HepG2 (cell line): ENCODE measurements around the gene BTBD6. TPM values are rescaled to one million over a fixed set of nuclear protein-coding genes. Genes with fewer than 3 reads are reported as not detected.

Source experiments
- ATAC-seq: fragments of 200-7000 bp; cut with Tn5 transposase; 3 replicates; pipeline ENCODE4 v1.9.1; 2020; ENCODE audit warnings: mild to moderate bottlenecking, moderate library complexity
- BruUV-seq: library from RNA; stranded (reverse); fragments of 400-500 nt; replicated peaks from 2 replicates; lab custom pipeline; 2021; lab: Mats Ljungman, UMichigan
- CTCF ChIA-PET: fragments of 300-600 bp; formaldehyde crosslinking; extraction: SDS; loops from one replicate; lab custom pipeline; 2021; ENCODE audit warnings: low total read pairs, inconsistent platforms, low intra/inter-chr PET ratio; lab: Yijun Ruan, JAX
- POLR2A ChIA-PET: fragments of 350-600 bp; sonication (Branson Sonifier 250); formaldehyde crosslinking; loops from one replicate; lab custom pipeline; 2020; ENCODE audit warnings: antibody characterized with exemption, inconsistent platforms; lab: Yijun Ruan, JAX
- DNase-seq: peaks from one replicate; pipeline ENCODE4 v3.0.0-alpha.2; 2015; ENCODE audit warnings: low spot score
- FAIRE-seq: peaks from 3 replicates; lab custom pipeline; 2011; peaks lifted over from hg19 to GRCh38; lab: Jason Lieb, UNC
- H2AFZ ChIP-seq: one replicate; pipeline ENCODE4 v1.6.1; 2011; ENCODE audit warnings: low read length, inconsistent platforms
- H3K27ac ChIP-seq: fragments of 300-600 bp; 3 replicates; pipeline ENCODE4 v1.8.0; 2011; ENCODE audit warnings: mixed run types, mild to moderate bottlenecking, mixed read lengths, low read length, inconsistent platforms; ENCODE audit not compliant: insufficient read depth; ENCODE audit errors: extremely low read length
- H3K27me3 ChIP-seq, 2 experiments: fragments of 200-600 bp in 1 of 2; 2 replicates in 1 of 2; 3 replicates in 1 of 2; pipeline versions ENCODE4 v1.6.0 to v1.8.0; 2011; ENCODE audit warnings: low read length in 2 of 2, mild to moderate bottlenecking in 2 of 2, moderate library complexity in 2 of 2, inconsistent platforms in 1 of 2; ENCODE audit not compliant: insufficient read depth in 2 of 2, control insufficient read depth in 1 of 2
- H3K36me3 ChIP-seq, 2 experiments: fragments of 200-600 bp in 1 of 2; replicated peaks in 1 of 2; 2 replicates in 1 of 2; 3 replicates in 1 of 2; pipeline versions ENCODE4 v1.5.1 to v1.8.0; 2011; ENCODE audit warnings: low read length in 2 of 2, inconsistent platforms in 1 of 2; ENCODE audit not compliant: insufficient read depth in 2 of 2, control insufficient read depth in 1 of 2
- H3K4me1 ChIP-seq: 2 replicates; pipeline ENCODE4 v1.5.1; 2012; ENCODE audit warnings: low read length, inconsistent platforms; ENCODE audit not compliant: insufficient read depth
- H3K4me2 ChIP-seq: 2 replicates; pipeline ENCODE4 v1.6.0; 2011; ENCODE audit warnings: low read depth, low read length, inconsistent platforms
- H3K4me3 ChIP-seq, 3 experiments: fragments of 200-600 bp in 1 of 3; sonication (generic), shearing (Covaris generic) in 1 of 3; replicated peaks in 1 of 3; 2 replicates each; pipeline ENCODE4 v1.5.1; 2011 to 2016; ENCODE audit warnings: low read length in 3 of 3, inconsistent platforms in 2 of 3, low read depth in 2 of 3, mild to moderate bottlenecking in 2 of 3, control low read depth in 1 of 3, mixed read lengths in 1 of 3; ENCODE audit not compliant: insufficient read depth in 1 of 3
- H3K79me2 ChIP-seq: one replicate; pipeline ENCODE4 v1.6.1; 2011; ENCODE audit warnings: low read length, inconsistent platforms; ENCODE audit not compliant: insufficient read depth
- H3K9ac ChIP-seq: 2 replicates; pipeline ENCODE4 v1.6.0; 2011; ENCODE audit warnings: mild to moderate bottlenecking, low read depth, low read length, inconsistent platforms; ENCODE audit not compliant: insufficient read depth
- H3K9me3 ChIP-seq: 2 replicates; pipeline ENCODE4 v1.5.1; 2012; ENCODE audit warnings: mild to moderate bottlenecking, low read length
- H4K20me1 ChIP-seq: 2 replicates; pipeline ENCODE4 v1.6.0; 2011; ENCODE audit warnings: inconsistent platforms, mild to moderate bottlenecking, low read length, moderate library complexity; ENCODE audit not compliant: insufficient read depth
- GABPA ChIP-seq, 2 experiments: IDR thresholded peaks; 2 replicates each; pipeline ENCODE4 v1.6.1; 2011 to 2016; ENCODE audit warnings: low read depth in 2 of 2, low read length in 1 of 2, missing biosample characterization in 1 of 2, missing genetic modification characterization in 1 of 2
- HIVEP1 ChIP-seq: sonication (generic); formaldehyde crosslinking; IDR thresholded peaks from 2 replicates; pipeline ENCODE4 v1.4.0; 2020; ENCODE audit warnings: mild to moderate bottlenecking, missing genetic modification reagents
- JARID2 ChIP-seq: sonication (generic); formaldehyde crosslinking; IDR thresholded peaks from 2 replicates; pipeline ENCODE4 v1.8.1; 2023; ENCODE audit warnings: missing genetic modification reagents, inconsistent platforms; ENCODE audit not compliant: insufficient replicate concordance
- NFIB ChIP-seq: sonication (generic); formaldehyde crosslinking; IDR thresholded peaks from 2 replicates; pipeline ENCODE4 v1.9.0; 2021; ENCODE audit warnings: missing genetic modification reagents, mild to moderate bottlenecking, borderline replicate concordance
- SIN3B ChIP-seq: fragments of 150-350 bp; IDR thresholded peaks from 2 replicates; pipeline ENCODE4 v1.6.1; 2014; ENCODE audit warnings: low read length
- ZBTB20 ChIP-seq: sonication (generic); formaldehyde crosslinking; IDR thresholded peaks from 2 replicates; pipeline ENCODE4 v1.8.1; 2023; ENCODE audit warnings: missing genetic modification reagents, low read depth, mild to moderate bottlenecking, borderline replicate concordance
- WGBS: methylation state at CpG from one replicate; pipeline ENCODE4 v1.1.6; 2017; ENCODE audit warnings: low lambda C conversion rate; 5-methylcytosine and 5-hydroxymethylcytosine counted together
- in situ Hi-C: cut with HindIII; loops from 2 replicates; pipeline ENCODE4 v1.10.0; 2017; ENCODE audit warnings: low pct_unique_long_range_greater_than_20kb; ENCODE audit not compliant: extremely low pct_ligation_motif_present
- intact Hi-C: fragments of 100-400 bp; cut with micrococcal nuclease; formaldehyde crosslinking; loops from one replicate; pipeline ENCODE4 v1.10.0; 2022; ENCODE audit not compliant: unreplicated experiment
- polyA plus RNA-seq, 8 experiments: library from polyadenylated mRNA; depleted of rRNA in 3 of 8; stranded (reverse) in 7 of 8; unstranded in 1 of 8; fragments of >200 nt; fragmentation: Illumina TruSeq in 4 of 8; extraction: Trizol in 4 of 8; gene quantifications; 2 replicates each; pipeline versions ENCODE4 v1.2.1 to v1.2.3, GENCODE V29; 2011 to 2016; ENCODE audit warnings: low read depth in 4 of 8, missing spikeins in 1 of 8, mixed read lengths in 1 of 8; ENCODE audit not compliant: insufficient read depth in 1 of 8
- total RNA-seq, 5 experiments: library from RNA; depleted of rRNA; stranded (reverse); fragments of >200 nt; fragmentation: Illumina TruSeq; extraction: Trizol; gene quantifications; 2 replicates each; pipeline ENCODE4 v1.2.3, GENCODE V29; 2016; ENCODE audit warnings: low read depth in 1 of 5

The BTBD6 gene
- total and polyA plus RNA-seq, 2 of the 13 experiments (the other 11 are each of a cell fraction or from before 2014, with no cell fraction given) = not detected

DNA sequence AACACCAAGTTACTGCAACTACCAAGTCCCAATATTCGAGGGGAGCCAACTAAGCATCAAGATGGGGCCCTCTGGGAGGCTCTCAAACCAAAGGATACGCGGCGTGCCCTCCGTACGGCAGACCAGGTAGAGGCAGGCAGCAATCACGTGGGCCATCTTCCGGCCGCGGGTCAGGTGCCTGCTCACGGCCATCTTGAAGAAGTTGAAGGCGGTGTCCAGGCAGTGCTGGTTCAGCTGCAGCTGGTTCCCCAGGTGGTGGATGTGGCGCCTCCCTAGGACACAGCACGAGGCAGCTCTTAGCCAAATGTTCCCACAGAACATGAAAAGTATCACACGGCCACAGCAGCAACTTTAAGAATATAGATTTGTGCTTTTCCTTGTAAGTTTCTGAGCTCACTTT lies 24.3 kb downstream of the BTBD6 start:
- FAIRE-seq = no peak
- TF ChIP-seq SIN3B = no peak
- no peak for TF ChIP-seq HIVEP1
- TF ChIP-seq, all 625 proteins: peak for 0
- Histone ChIP-seq H4K20me1 (no peaks in the 10 kb centered on the region; the same call in 1 of the 2 replicates), H3K9ac (no peak overlapping the region), H3K79me2 (peaks cover 3% of the 10 kb centered on the region), H3K36me3 (peaks cover 1 to 5% of the 10 kb centered on the region in 2 experiments; a peak in 3 of 5 replicates), H3K9me3 (no peaks in the 10 kb centered on the region), H2AFZ (no peak overlapping the region), H3K4me2 (no peak overlapping the region), H3K27me3 (no peaks in the 10 kb centered on the region), H3K27ac (no peak overlapping the region), H3K4me3 (no peak overlapping the region), H3K4me1 (no peaks in the 10 kb centered on the region)
- ChIA-PET POLR2A (no interaction called here), CTCF (no interaction called here)
- no TSS peak for BruUV-seq
- DNase-seq (no peak), ATAC-seq (no peak)
- WGBS = 94% methylated on average over 12 of the region's 15 CpGs
- intact Hi-C loops (no loop called here), in situ Hi-C loops (no loop called here)

GRCh38 chr14:105273062-105273461 lies 24.7 kb downstream of the BTBD6 start:
- CTCF ChIA-PET = no interaction called here
- H3K27ac ChIP-seq = no peak overlapping the region
- no peak overlapping the region for H3K9ac ChIP-seq

More at GRCh38 chr14:105273062-105273461, 24.7 kb downstream of the BTBD6 start:
- H3K4me2 ChIP-seq = no peak overlapping the region
- H4K20me1 ChIP-seq = no peaks in the 10 kb centered on the region; the same call in 1 of the 2 replicates
- H3K27me3 ChIP-seq = no peaks in the 10 kb centered on the region
- POLR2A ChIA-PET = no interaction called here
- no peak for FAIRE-seq
- H3K4me3 ChIP-seq = no peak overlapping the region
- WGBS = 99% methylated on average over 8 of the region's 12 CpGs
- no peaks in the 10 kb centered on the region for H3K9me3 ChIP-seq
- peaks cover 1 to 5% of the 10 kb centered on the region in 2 experiments; a peak in 3 of 5 replicates for H3K36me3 ChIP-seq
- H2AFZ ChIP-seq = no peak overlapping the region
- peaks cover 4% of the 10 kb centered on the region for H3K79me2 ChIP-seq
- TF ChIP-seq GABPA (IDR thresholded peaks at IDR 0.05; ENCODE audit: low read depth, low read length) (no peak), GABPA (CRISPR knock-in tag; IDR thresholded peaks at IDR 0.05; ENCODE audit: low read depth) (no peak), ZBTB20 (no peak), JARID2 (CRISPR knock-in tag) (no peak), NFIB (CRISPR knock-in tag) (no peak)
- no TSS peak for BruUV-seq
- no peaks in the 10 kb centered on the region for H3K4me1 ChIP-seq
- intact Hi-C loops (no loop called here), in situ Hi-C loops (no loop called here)
- DNase-seq = no peak
- no peak for ATAC-seq
